HG02852 (cell line): ENCODE measurements around the gene SPATA21.
"Not testable (repeated sequence)": the region's sequence is repeated elsewhere in the genome, so short reads cannot be mapped to it uniquely, and the experiment has no call there.

Source experiments
- ATAC-seq: cut with Tn5 transposase; IDR thresholded peaks from one replicate; pipeline ENCODE4 v1.9.1; 2021; ENCODE audit warnings: mild to moderate bottlenecking, moderate library complexity; ENCODE audit not compliant: unreplicated experiment

Gene SPATA21

GRCh38 chr1:16436946-16437474, at the start of gene SPATA21:
SPATA21 (minus strand) TSS chr1:16437424; CDS start chr1:16431371, 6,053 bp downstream.
- no peak for ATAC-seq

- ATAC-seq, result not testable (repeated sequence)
Measured at GRCh38 chr1:16487011-16487410, 49.8 kb upstream of the SPATA21 start.

- not testable (repeated sequence) for ATAC-seq
Measured at GRCh38 chr1:16486316-16486715, 49.1 kb upstream of the SPATA21 start.

GRCh38 chr1:16484931-16485330, 47.7 kb upstream of the SPATA21 start:
- ATAC-seq, result no peak

- no peak for ATAC-seq
Measured at GRCh38 chr1:16484501-16484835, 47.2 kb upstream of the SPATA21 start.

GRCh38 chr1:16483639-16484500, 46.6 kb upstream of the SPATA21 start:
- ATAC-seq, result not testable (repeated sequence)

- ATAC-seq, result not testable (repeated sequence)
Measured at GRCh38 chr1:16483146-16483545, 45.9 kb upstream of the SPATA21 start.

- ATAC-seq, result no peak
Measured at GRCh38 chr1:16478091-16478490, 40.9 kb upstream of the SPATA21 start.

- not testable (repeated sequence) for ATAC-seq
Measured at GRCh38 chr1:16475771-16476770, 38.8 kb upstream of the SPATA21 start.

GRCh38 chr1:16474891-16475290, 37.7 kb upstream of the SPATA21 start:
- not testable (repeated sequence) for ATAC-seq

GRCh38 chr1:16474166-16474800, 37.1 kb upstream of the SPATA21 start:
- ATAC-seq, result no peak

GRCh38 chr1:16468558-16468957, 31.3 kb upstream of the SPATA21 start:
- no peak for ATAC-seq

- no peak for ATAC-seq
Measured at GRCh38 chr1:16464917-16465625, 27.8 kb upstream of the SPATA21 start.

- no peak for ATAC-seq
Measured at GRCh38 chr1:16462773-16463330, 25.6 kb upstream of the SPATA21 start.

GRCh38 chr1:16461681-16462080, 24.5 kb upstream of the SPATA21 start:
- no peak for ATAC-seq

- no peak for ATAC-seq
Measured at GRCh38 chr1:16459352-16459925, 22.2 kb upstream of the SPATA21 start.

GRCh38 chr1:16458831-16459230, 21.6 kb upstream of the SPATA21 start:
- ATAC-seq, result no peak

GRCh38 chr1:16456151-16456550, 18.9 kb upstream of the SPATA21 start:
- ATAC-seq, result not testable (repeated sequence)

GRCh38 chr1:16454909-16455308, 17.7 kb upstream of the SPATA21 start:
- ATAC-seq, result not testable (repeated sequence)
